Measurements from ENCODE around the gene P3R3URF. TPM values are rescaled to one million over a fixed set of nuclear protein-coding genes. Genes with fewer than 3 reads are reported as not detected.

Gene P3R3URF
- polyA plus RNA-seq, 3 donors: not detected

DNA sequence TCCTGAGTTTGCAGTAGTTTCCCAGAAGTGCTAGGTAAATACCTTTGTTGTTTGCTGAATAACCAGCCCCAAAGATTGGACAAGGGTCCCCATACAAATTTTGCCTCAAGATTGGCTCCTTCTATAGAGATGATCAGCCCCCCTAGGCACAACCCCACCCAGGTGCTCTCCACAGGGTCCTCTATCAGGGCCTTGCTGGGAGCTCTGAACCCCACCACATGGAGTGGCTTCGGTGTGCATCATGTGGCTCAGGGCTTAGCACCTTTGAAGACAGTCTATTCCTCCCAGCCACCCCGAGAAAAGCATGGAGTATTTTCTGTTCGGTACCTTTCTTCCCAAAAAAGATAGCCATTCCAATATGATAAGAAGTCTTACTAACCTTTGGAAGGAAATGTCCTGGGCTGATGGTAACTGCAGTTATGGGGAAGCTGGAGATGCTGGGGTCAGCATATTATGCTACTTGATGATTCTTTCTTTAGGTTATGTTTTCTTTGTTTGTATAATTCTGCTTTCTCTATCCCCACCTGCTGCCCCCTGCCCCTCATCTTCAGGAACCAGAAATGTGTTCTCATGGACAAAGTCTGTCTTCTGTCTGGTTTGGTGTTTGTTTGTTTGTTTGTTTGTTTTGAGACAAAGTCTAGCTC, 6.4 kb downstream of the P3R3URF start:
- Histone ChIP-seq H3K27ac (ENCODE audit: low read depth in 1 of 2, low read length in 2 of 2) (no peak overlapping the region), H3K79me2 (ENCODE audit: insufficient read depth, low read length) (no peaks in the 10 kb centered on the region), H4K20me1 (ENCODE audit: insufficient read depth, low read length) (no peaks in the 10 kb centered on the region), H3K4me1 (ENCODE audit: control insufficient read depth in 1 of 2, insufficient read depth in 2 of 2, low read length in 2 of 2) (peaks cover 8 to 13% of the 10 kb centered on the region in 2 donors), H3K4me3 (replicated peaks in 1 of 3; ENCODE audit: low read depth in 2 of 3, low read length in 3 of 3) (no peak overlapping the region), H3K27me3 (ENCODE audit: control insufficient read depth in 2 of 2, insufficient read depth in 2 of 2, low read length in 2 of 2) (peaks cover 7 to 26% of the 10 kb centered on the region in 2 donors), H3K9me3 (replicated peaks in 1 of 2; ENCODE audit: control insufficient read depth in 1 of 2, insufficient read depth in 1 of 2, low read length in 2 of 2) (no peaks in the 10 kb centered on the region), H3K9ac (ENCODE audit: insufficient read depth, low read length, poor library complexity, severe bottlenecking) (no peak overlapping the region), H3K36me3 (replicated peaks in 1 of 2; ENCODE audit: control insufficient read depth in 1 of 2, insufficient read depth in 2 of 2, low read length in 2 of 2) (no peaks in the 10 kb centered on the region), H2AFZ (ENCODE audit: insufficient read depth, low read depth, low read length, poor library complexity, severe bottlenecking) (no peak overlapping the region), H3K4me2 (replicated peaks; ENCODE audit: extremely low read depth, low read length, poor library complexity, severe bottlenecking) (no peak overlapping the region)
- TF ChIP-seq, protein P1, sequence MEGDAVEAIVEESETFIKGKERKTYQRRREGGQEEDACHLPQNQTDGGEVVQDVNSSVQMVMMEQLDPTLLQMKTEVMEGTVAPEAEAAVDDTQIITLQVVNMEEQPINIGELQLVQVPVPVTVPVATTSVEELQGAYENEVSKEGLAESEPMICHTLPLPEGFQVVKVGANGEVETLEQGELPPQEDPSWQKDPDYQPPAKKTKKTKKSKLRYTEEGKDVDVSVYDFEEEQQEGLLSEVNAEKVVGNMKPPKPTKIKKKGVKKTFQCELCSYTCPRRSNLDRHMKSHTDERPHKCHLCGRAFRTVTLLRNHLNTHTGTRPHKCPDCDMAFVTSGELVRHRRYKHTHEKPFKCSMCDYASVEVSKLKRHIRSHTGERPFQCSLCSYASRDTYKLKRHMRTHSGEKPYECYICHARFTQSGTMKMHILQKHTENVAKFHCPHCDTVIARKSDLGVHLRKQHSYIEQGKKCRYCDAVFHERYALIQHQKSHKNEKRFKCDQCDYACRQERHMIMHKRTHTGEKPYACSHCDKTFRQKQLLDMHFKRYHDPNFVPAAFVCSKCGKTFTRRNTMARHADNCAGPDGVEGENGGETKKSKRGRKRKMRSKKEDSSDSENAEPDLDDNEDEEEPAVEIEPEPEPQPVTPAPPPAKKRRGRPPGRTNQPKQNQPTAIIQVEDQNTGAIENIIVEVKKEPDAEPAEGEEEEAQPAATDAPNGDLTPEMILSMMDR (IDR thresholded peaks at IDR 0.05): no peak
- intact Hi-C loops (cut with micrococcal nuclease): no loop called here
- no peak for DNase-seq
- peaks cover 18% of the 10 kb centered on the region for H3K4me1 Mint-ChIP-seq
- no peak overlapping the region for H3K4me3 Mint-ChIP-seq
- WGBS (ENCODE audit: insufficient coverage): no CpG with 5 or more reads among the region's 3 CpGs
- peaks cover 0 to 3% (median 2%) of the 10 kb centered on the region in 7 donors for H3K9me3 Mint-ChIP-seq
- peaks cover 39 to 44% (median 42%) of the 10 kb centered on the region in 3 donors for H3K27me3 Mint-ChIP-seq (ENCODE audit: low read depth in 3 of 3)
- H3K36me3 Mint-ChIP-seq: peaks cover 0 to 3% of the 10 kb centered on the region in 2 donors
- H3K27ac Mint-ChIP-seq: no peak overlapping the region

DNA sequence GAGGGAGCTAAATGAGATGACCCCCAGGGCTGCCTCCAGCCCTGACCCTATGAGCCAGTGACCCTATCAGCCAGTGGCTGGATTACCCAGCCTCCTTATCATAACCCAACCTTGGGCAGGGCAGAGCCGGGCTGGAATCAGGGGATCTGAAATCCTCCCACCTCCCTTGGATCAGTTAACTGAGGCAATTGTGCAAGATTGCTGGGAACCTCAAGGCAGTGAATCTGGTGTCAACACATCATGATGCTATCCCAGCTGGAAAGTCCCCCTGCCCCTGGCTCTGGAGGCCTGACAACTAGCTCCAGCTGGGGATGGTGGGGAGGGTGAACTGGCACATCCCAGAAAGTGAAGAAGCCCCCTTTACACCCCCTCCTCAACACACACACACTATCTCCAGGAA, 7.8 kb downstream of the P3R3URF start:
- WGBS (ENCODE audit: insufficient coverage): 78% methylated on average over 1 of the region's 1 CpG
- TF ChIP-seq, protein P1 (IDR thresholded peaks at IDR 0.05): no peak
- no peak overlapping the region for H3K9ac ChIP-seq (ENCODE audit: insufficient read depth, low read length, poor library complexity, severe bottlenecking)
- H3K4me3 Mint-ChIP-seq: peak overlapping the region in 1 of 2 donors; percentile 16
- H3K4me1 Mint-ChIP-seq: peaks cover 18% of the 10 kb centered on the region
- intact Hi-C loops (cut with micrococcal nuclease): no loop called here
- no peak overlapping the region for H3K27ac ChIP-seq (ENCODE audit: low read depth in 1 of 2, low read length in 2 of 2)
- H3K79me2 ChIP-seq (ENCODE audit: insufficient read depth, low read length): no peaks in the 10 kb centered on the region
- peaks cover 7 to 26% of the 10 kb centered on the region in 2 donors for H3K27me3 ChIP-seq (ENCODE audit: control insufficient read depth in 2 of 2, insufficient read depth in 2 of 2, low read length in 2 of 2)
- no peak overlapping the region for H3K27ac Mint-ChIP-seq
- H3K4me3 ChIP-seq (replicated peaks in 1 of 3; ENCODE audit: low read depth in 2 of 3, low read length in 3 of 3): no peak overlapping the region
- no peak overlapping the region for H3K4me2 ChIP-seq (replicated peaks; ENCODE audit: extremely low read depth, low read length, poor library complexity, severe bottlenecking)
- H3K27me3 Mint-ChIP-seq (ENCODE audit: low read depth in 3 of 3): peaks cover 43 to 52% (median 43%) of the 10 kb centered on the region in 3 donors
- no peak for DNase-seq
- H2AFZ ChIP-seq (ENCODE audit: insufficient read depth, low read depth, low read length, poor library complexity, severe bottlenecking): no peak overlapping the region
- peaks cover 0 to 5% (median 2%) of the 10 kb centered on the region in 7 donors for H3K9me3 Mint-ChIP-seq
- H4K20me1 ChIP-seq (ENCODE audit: insufficient read depth, low read length): no peaks in the 10 kb centered on the region
- H3K9me3 ChIP-seq (replicated peaks in 1 of 2; ENCODE audit: control insufficient read depth in 1 of 2, insufficient read depth in 1 of 2, low read length in 2 of 2): no peaks in the 10 kb centered on the region
- H3K36me3 ChIP-seq (replicated peaks in 1 of 2; ENCODE audit: control insufficient read depth in 1 of 2, insufficient read depth in 2 of 2, low read length in 2 of 2): no peaks in the 10 kb centered on the region
- H3K4me1 ChIP-seq (ENCODE audit: control insufficient read depth in 1 of 2, insufficient read depth in 2 of 2, low read length in 2 of 2): peaks cover 8 to 13% of the 10 kb centered on the region in 2 donors
- peaks cover 0 to 3% of the 10 kb centered on the region in 2 donors for H3K36me3 Mint-ChIP-seq
